ENCODE data around the gene PPME1. TPM values are rescaled to one million over a fixed set of nuclear protein-coding genes. Genes with fewer than 3 reads are reported as not detected.

The PPME1 gene
- total RNA-seq, 6 donors from 2014 or later: 13.9 to 36.9 (median 29.5) TPM

GRCh38 chr11:74157169-74157568 is 13.9 kb upstream of the PPME1 start:
- Histone ChIP-seq H3K27ac (no peak overlapping the region), H3K4me3 (no peak overlapping the region), H3K36me3 (peaks cover 0 to 6% (median 0%) of the 10 kb centered on the region in 4 donors), H3K9me3 (no peaks in the 10 kb centered on the region), H3K27me3 (no peaks in the 10 kb centered on the region), H3K4me1 (no peaks in the 10 kb centered on the region)
- TF ChIP-seq POLR2A (IDR thresholded peaks at IDR 0.05) (no peak), POLR2AphosphoS5 (IDR thresholded peaks at IDR 0.05) (no peak), EP300 (IDR thresholded peaks at IDR 0.05) (no peak), CTCF (IDR thresholded peaks at IDR 0.05) (no peak)
- DNase-seq: no peak
- ATAC-seq (ENCODE audit: low FRiP score in 2 of 2): no peak
- WGBS, 2 donors: 78 to 86% methylated on average over 1 of the region's 1 CpG

GRCh38 chr11:74159642-74160041 is 11.4 kb upstream of the PPME1 start:
- Histone ChIP-seq H3K36me3 (peaks cover 0 to 26% (median 6%) of the 10 kb centered on the region in 4 donors), H3K27me3 (no peaks in the 10 kb centered on the region), H3K4me1 (no peaks in the 10 kb centered on the region), H3K9me3 (no peaks in the 10 kb centered on the region), H3K4me3 (no peak overlapping the region), H3K27ac (no peak overlapping the region)
- ATAC-seq (ENCODE audit: low FRiP score in 2 of 2): no peak
- no peak for TF ChIP-seq POLR2A (IDR thresholded peaks at IDR 0.05)
- no peak for TF ChIP-seq CTCF (IDR thresholded peaks at IDR 0.05)
- no peak for TF ChIP-seq POLR2AphosphoS5 (IDR thresholded peaks at IDR 0.05)
- TF ChIP-seq EP300 (IDR thresholded peaks at IDR 0.05): no peak
- no peak for DNase-seq

GRCh38 chr11:74162681-74163467 is 8.2 kb upstream of the PPME1 start:
- no peaks in the 10 kb centered on the region for H3K27me3 ChIP-seq
- WGBS, 2 donors: 92 to 98% methylated on average over 2 of the region's 2 CpGs
- ATAC-seq (ENCODE audit: low FRiP score in 2 of 2): no peak
- peaks cover 0 to 55% (median 9%) of the 10 kb centered on the region in 4 donors for H3K36me3 ChIP-seq
- TF ChIP-seq EP300 (IDR thresholded peaks at IDR 0.05) (no peak), CTCF (IDR thresholded peaks at IDR 0.05) (no peak), POLR2A (IDR thresholded peaks at IDR 0.05) (no peak), POLR2AphosphoS5 (IDR thresholded peaks at IDR 0.05) (no peak)
- H3K4me1 ChIP-seq: no peaks in the 10 kb centered on the region
- no peaks in the 10 kb centered on the region for H3K9me3 ChIP-seq
- H3K4me3 ChIP-seq: no peak overlapping the region
- no peak for DNase-seq
- no peak overlapping the region for H3K27ac ChIP-seq

- DNase-seq: no peak
- H3K9me3 ChIP-seq: no peaks in the 10 kb centered on the region
- no peak for ATAC-seq (ENCODE audit: low FRiP score in 2 of 2)
- WGBS, 2 donors: 74 to 78% methylated on average over 3 of the region's 3 CpGs
- H3K4me1 ChIP-seq: peaks cover 21 to 30% (median 24%) of the 10 kb centered on the region in 4 donors
- no peak for TF ChIP-seq EP300 (IDR thresholded peaks at IDR 0.05)
- no peak for TF ChIP-seq POLR2AphosphoS5 (IDR thresholded peaks at IDR 0.05)
- no peak for TF ChIP-seq POLR2A (IDR thresholded peaks at IDR 0.05)
- no peak for TF ChIP-seq CTCF (IDR thresholded peaks at IDR 0.05)
- H3K27ac ChIP-seq: no peak overlapping the region
- H3K36me3 ChIP-seq: peaks cover 0 to 45% (median 4%) of the 10 kb centered on the region in 4 donors
- H3K4me3 ChIP-seq: no peak overlapping the region
- H3K27me3 ChIP-seq: no peaks in the 10 kb centered on the region
These were observed 2.3 kb upstream of the PPME1 start for GRCh38 chr11:74168838-74169237.

Measured in upper lobe of left lung (tissue), 6 donors.